Ramos (cell line): ENCODE results near the gene DCT.

Experiments used
- in situ Hi-C: fragments of 300-500 bp; cut with MboI; formaldehyde crosslinking; loops from one replicate; pipeline ENCODE4 v1.14.3; 2022; ENCODE audit warnings: low sequenced_read_pairs; ENCODE audit not compliant: unreplicated experiment

DCT gene

DNA sequence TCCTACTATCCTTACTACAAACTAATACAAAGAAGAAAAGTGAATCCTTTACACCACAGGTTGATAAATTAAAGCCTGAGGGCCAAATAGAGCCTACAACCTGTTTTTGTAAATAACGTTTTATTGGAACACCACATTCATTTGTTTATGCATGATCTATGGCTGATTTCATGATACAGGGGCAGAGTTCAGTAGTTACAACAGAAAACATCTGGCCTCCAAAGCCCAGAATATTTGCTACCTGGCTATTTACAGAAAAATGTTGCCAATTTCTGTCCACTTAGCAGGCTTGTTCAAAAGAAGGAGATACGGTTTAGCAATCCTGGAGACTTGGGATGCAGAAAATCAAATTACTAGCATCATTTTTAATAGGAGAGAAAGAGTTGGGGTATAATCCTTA lies 24.1 kb downstream of the DCT start:
- in situ Hi-C loops = no loop called here

DNA sequence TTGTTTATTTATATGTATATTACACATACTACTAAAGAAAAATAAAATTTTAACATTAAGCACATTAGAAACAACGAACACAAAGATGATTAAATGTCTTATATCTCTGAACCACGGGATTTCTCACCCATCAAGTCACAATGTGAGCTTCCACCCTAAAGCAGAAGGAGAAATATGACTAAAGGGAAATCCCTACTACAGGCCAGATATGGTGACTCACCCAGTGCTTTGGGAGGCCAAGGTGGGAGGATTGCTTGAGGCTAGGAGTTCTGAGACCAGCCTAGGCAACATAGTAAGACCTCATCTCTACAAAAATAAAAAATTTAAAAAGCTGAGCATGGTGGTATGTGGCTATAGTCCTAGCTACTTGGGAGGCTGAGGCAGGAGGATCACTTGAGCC lies 24.6 kb downstream of the DCT start:
- in situ Hi-C loops = no loop called here

GRCh38 chr13:94454334-94454733 lies 25.1 kb downstream of the DCT start:
- in situ Hi-C loops = no loop called here

DNA sequence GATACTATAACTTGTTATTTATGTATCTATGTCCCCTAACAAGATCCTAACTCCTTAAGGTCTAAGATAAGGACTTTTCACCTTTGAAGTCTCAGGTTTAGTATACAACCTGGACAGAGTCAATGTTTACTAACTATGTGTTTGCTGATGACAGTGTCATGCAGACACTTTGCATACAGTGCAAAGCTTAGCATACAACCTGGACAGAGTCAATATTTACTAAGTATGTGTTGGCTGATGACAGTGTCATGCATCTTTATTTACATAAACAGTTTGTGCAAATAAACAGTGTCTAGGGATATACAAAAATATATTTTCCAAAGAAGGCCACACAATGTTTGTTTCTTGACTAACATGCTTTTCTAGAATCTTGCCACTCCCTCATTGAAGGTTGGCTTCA lies 34.7 kb downstream of the DCT start:
- in situ Hi-C loops = no loop called here

DNA sequence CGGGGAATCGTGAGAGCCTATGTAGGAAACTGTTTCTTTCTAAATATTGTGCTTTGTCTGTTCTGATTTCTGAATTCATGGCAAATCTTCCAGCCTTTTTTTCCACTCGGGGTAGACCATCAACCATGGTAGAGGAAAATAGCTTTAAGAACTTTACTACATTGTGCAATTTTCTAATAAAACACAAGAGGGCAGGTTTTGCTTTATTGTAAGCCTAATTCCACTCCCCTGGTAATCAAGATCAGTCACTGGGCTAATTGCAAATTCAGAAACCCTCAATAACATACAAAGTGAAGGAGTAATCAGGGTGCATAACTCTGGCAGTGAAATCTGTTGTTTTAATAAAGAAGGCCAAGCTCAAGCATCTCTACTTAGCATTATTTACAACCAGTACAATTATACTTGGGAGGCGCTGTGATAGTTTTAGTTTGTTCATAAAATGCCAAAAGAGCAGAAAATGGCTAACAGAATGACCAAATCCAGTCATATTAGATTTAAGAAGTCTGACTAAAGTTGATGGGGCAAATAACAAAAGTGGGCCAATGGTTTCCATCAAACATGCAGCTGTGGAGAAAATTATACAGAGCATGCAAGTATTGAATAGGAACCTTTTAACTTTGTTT lies 43.8 kb downstream of the DCT start:
- in situ Hi-C loops = loop anchor here (5.0 to 10.0 kb wide), 2 partner anchors 177 to 979 kb away; no protein-coding TSS in a partner anchor

DNA sequence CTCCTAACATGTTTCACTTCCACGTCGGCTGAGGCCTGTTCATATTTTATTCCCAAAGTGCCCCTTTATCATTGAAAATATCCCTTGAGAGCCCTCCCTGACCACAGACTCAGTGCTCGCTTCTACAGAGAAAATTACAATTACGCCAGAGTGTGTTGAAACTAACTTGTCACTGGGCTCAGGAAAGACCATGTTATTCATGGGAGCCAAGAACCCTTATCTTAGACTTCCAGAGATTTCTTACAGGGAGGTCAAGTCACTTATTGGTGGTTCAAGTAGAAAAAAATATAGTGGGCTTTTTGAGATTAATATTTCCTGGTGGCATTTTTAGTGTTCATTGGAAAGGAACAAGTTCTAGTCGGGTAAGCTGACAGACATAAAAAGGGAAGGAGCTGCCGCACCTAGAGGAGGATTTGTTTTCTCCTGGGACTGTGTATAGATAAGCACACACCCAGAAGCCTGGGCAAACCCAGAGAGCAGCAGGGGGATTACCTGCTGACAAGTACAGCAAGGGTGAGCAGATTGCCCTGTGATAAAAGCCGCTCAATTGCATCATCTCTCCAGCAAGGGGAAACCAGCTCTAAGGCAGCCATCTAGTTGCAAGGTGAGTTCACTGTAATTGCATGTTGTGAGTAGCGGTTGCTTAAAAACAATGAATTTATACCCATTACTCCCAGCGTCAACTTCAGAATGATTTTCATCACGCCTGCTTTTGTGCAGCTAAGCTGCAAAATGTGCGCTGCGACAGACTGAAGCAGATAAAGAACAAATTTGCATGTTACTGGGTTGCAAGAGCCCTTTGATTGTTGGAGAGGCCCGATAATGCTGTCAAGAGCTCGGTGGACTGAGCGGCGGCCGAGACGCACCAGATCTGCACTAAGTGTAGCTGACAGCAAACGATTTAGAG lies 46.2 kb downstream of the DCT start:
- in situ Hi-C loops = loop anchor here (10.0 kb wide), 1 partner anchor 981 kb away; no protein-coding TSS in a partner anchor

DNA sequence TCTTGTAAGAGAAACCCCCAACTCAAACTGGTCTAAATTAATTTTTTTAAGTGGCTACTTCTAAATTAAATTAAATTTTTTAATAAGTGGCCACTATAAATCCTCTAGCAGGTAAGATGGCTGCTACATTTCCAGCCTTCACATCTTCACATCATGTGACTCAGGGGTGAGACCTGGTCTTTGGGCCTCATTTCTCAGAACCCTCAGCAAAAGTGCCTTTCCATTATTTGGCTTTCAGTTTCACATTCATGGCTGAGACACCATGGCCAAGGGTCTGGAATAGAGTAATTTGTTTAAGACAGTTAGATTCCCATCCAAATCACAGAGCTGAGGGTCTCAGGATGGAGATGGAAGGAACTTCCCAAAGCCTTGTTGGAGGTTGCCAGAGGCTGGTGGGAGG lies 47.5 kb downstream of the DCT start:
- in situ Hi-C loops = loop anchor here (10.0 kb wide), 1 partner anchor 983 kb away; no protein-coding TSS in a partner anchor

- in situ Hi-C loops = loop anchor here (10.0 kb wide), 1 partner anchor 983 kb away; no protein-coding TSS in a partner anchor
Measured at GRCh38 chr13:94431574-94431973, 47.9 kb downstream of the DCT start.

- in situ Hi-C loops = no loop called here
Measured at GRCh38 chr13:94427313-94427953, 52.0 kb downstream of the DCT start.

GRCh38 chr13:94419925-94420305 lies 59.6 kb downstream of the DCT start:
- in situ Hi-C loops = no loop called here

GRCh38 chr13:94419304-94419924 lies 60.1 kb downstream of the DCT start:
- in situ Hi-C loops = no loop called here

DNA sequence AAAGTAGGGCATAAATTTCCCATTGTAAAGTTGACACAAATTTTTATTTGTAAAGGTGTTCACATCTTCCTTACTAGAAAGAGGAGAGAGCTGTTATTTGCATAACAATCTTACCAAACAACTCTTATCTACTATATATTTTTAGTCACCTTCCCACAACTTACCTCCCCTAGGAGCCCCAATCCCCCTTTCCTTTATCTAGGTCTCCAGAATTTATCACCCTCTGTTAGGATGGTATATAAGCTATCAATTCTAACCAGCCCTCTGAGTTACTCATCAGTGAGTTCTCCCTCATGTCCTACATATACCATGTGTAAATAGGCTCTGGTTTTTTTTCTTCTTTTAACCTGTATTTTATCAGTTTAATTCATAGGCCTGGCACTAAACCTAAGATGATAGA lies 62.2 kb downstream of the DCT start:
- in situ Hi-C loops = no loop called here

GRCh38 chr13:94416454-94417080 lies 62.9 kb downstream of the DCT start:
- in situ Hi-C loops = no loop called here

DNA sequence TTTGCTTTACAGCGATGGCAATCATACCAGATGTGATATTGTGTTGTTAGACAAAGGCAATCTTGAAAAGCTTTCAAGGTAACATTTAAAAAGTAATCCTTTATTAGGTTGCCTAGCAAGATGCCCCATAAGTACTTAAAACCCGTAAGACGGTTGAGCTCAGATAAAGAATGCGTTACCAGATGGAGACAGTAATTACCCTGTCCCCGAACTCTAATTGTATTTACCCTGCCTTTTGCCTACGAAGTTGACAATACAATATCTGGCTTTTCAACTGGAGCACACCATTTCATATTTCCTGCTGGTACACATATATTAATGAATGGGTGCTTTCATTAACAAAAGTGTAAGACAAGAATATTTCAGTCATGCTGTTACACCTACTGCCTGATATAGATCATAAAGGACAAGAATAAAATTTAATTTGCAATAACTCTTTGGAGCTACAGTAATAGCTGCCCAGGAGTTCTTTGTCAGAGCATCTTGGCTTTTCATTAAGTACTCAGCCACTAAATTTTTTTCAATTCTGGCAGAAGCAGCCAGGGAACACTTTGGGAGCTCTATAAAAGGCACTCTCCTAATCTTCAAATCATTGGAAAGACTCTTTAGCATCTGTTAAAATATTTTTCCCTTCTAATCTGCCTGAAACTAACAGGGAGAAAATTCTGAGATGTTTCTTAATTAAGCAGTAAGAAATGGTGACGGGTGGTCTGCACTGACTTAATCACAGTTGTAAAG lies 63.8 kb downstream of the DCT start:
- in situ Hi-C loops = no loop called here

- in situ Hi-C loops = no loop called here
Measured at GRCh38 chr13:94414708-94415107, 64.8 kb downstream of the DCT start.

DNA sequence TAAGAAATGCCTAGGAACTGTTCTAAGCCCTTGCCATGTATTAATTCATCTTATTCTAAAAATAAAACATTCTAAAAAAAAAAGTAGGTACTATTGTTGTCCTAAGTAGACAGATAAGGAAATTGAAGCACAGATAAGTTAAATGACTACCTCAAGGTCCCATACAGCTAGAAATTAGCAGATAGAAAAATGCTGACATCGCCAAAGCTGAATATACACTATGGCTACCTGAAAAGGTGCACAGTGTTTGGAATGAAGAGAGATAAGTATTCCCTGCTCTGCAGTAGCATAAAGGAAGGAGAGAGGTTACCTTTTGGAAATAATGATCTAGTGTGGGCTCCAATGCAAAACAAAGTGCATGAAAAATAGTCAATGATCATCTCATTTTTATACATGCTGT lies 65.3 kb downstream of the DCT start:
- in situ Hi-C loops = no loop called here

DNA sequence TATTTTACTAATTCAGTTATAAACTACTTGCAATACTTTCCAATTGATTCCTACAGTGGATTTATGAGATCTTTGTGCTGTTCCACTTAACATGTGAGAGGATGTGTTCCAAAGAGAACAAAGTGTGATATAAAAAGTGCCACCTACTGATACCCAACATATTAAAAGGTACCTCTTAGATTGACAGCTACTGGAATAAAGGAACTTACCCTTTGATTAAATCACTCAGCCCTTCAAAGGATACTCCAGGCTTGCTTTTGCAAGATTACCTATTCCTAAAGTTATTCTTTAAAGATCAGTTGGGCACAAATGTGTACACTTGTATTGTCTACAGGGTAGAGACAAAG lies 65.9 kb downstream of the DCT start:
- in situ Hi-C loops = no loop called here

- in situ Hi-C loops = no loop called here
Measured at GRCh38 chr13:94412870-94413597, 66.4 kb downstream of the DCT start.

- in situ Hi-C loops = no loop called here
Measured at GRCh38 chr13:94411747-94412146, 67.7 kb downstream of the DCT start.
